NK-92 (cell line): ENCODE measurements around the gene TERT.
"Not testable (repeated sequence)": the region's sequence is repeated elsewhere in the genome, so short reads cannot be mapped to it uniquely, and the experiment has no call there.

Experiments
- DNase-seq: peaks from one replicate; lab custom pipeline; 2025; ENCODE audit not compliant: unreplicated experiment; lab: John Stamatoyannopoulos, UW

Gene TERT

DNA sequence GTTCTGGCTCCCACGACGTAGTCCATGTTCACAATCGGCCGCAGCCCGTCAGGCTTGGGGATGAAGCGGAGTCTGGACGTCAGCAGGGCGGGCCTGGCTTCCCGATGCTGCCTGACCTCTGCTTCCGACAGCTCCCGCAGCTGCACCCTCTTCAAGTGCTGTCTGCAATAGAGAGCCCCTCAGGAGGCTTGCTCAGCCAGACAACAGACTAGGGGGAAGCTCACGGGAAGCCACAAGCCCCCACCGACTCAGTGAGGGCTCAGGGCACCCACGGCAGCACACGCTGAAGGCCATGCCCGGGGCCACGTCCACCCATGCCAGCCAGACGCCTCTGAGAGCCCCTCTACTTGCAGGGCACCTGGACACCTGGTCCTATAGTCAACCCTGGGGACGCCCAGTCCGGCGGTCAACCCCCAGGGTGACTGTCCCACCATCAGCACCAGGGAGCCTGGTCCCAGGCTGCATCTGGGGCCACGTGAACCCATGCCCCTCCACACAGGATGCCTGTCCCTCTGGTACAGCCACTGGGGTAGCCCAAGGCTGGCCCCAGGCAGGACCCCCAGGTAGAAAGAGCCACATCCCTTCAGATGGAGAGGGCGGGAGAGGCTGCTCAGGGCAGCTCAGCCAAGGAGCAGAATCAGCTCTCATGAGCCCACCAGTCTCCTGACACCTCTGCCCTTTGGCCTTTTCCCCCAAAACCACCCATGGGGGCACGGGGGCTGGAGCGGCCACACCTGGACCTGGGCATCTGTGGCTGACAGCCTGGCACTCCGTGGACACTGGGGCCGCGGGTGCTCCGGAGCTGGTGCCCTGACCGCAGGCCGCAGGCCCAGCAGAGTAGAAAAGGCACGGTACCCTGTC lies 14.5 kb downstream of the TERT start:
- DNase-seq: no peak

DNA sequence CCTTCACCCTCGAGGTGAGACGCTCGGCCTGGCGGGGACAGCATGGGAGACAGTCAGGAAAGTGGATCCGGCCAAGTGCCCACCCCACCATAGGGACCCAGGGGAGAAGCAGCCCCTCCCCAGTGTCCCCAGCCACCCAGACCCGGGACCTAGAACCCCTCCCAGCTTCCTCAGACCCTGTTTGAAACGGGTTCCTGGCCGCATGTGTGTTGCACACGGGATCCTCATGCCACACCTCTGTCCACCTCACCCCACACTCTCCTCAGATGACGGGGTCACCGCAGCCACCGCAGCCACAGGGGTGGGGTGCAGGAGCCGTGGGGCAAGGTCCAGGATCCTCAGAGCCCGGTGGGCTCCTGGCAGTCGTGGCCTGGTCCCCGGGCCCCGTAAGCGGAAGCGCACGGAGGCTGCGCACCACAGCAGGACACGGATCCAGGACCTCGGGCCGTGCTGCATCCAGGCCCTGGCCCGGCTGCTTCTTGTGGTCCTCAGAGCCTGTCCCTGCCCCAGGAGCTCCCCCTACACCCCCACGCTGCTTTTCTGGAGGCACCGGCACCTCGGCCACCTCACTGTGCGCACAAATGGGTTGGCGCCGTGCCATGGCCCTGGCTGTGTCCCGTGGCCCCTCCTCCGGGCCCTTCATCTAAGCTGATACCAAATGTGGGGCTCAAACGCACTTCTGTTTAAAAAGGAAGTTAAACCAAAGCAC lies 15.3 kb downstream of the TERT start:
- no peak for DNase-seq

DNA sequence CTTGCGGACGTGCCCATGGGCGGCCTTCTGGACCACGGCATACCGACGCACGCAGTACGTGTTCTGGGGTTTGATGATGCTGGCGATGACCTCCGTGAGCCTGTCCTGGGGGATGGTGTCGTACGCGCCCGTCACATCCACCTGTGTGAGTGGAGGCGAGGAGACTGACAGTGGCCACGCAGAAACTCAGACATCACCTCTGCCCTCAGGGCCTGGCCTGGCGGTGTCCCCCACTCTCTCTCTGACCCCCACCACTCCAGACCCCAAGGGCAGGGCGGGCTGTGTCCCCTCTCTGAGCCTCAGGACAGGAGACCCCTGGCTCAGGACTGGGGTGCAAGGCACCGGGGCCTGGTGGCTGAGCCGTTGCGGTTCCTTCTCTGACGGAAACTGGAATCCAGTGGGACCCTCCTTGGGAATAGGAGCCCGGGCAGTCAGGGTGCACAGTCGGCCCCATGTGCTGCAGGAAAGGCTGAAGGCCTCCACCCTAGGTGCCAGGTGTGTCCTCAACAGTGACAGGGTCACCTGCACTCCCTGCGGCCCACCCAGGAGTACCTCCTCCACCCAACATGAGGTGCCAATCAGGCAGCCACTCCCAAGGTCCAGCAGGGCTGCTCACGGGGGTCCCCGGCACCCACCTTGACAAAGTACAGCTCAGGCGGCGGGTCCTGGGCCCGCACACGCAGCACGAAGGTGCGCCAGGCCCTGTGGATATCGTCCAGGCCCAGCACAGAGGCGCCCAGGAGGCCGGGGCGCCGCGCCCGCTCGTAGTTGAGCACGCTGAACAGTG lies 16.0 kb downstream of the TERT start:
- no peak for DNase-seq

DNA sequence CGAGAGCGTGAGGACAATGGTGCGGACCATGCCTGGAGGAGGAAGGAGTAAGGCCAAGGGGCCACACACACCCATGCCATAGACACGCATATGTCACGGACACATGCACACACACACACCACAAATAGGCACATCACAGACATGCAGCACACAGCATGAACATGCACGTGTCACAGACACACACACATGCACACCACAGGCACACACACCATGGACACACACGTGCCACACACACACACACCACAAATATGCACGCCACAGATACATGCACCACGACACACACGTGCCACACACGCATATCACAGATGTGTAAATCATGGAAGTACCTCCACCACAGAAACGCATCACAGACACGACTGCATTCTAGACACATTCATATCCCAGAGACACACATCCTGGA lies 16.7 kb downstream of the TERT start:
- no peak for DNase-seq

DNA sequence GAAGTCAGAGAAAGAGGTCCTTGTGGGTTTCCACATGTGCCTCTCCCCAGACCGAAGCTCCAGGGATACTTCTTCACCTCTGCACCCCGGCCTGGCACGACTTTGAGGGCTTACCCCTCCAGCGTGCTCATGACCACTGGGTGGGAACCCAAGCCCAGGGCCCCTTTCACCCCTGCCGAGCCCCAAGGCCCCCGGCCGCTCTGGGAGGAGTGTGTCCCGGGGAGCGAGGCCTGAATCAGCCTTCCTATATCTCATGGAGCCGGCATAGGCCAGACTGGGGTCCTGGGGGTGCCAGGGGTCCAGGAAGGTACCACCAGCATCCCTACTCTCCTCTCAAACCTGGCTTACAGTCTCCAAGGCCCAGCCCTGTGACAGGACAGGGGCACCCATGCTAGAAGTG lies 17.1 kb downstream of the TERT start:
- DNase-seq: no peak

DNA sequence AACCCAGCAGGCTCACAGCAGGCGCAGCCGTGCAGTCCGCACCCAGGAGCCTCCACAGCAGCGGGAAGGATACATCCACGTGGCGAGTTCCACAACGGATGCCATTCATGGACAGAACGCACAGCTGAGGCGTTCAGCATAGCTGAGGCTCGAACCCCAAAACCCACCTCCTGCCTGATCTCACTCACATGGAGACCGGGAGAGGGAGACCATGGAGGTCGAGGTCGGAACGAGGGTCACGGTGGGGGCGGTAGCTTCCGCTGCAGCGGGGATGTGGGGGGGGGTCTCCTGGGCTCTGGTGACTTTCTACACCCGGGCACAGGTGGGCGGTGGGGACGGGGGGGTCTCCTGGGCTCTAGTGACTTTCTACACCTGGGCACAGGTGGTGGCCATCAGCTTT lies 17.5 kb downstream of the TERT start:
- DNase-seq: no peak

DNA sequence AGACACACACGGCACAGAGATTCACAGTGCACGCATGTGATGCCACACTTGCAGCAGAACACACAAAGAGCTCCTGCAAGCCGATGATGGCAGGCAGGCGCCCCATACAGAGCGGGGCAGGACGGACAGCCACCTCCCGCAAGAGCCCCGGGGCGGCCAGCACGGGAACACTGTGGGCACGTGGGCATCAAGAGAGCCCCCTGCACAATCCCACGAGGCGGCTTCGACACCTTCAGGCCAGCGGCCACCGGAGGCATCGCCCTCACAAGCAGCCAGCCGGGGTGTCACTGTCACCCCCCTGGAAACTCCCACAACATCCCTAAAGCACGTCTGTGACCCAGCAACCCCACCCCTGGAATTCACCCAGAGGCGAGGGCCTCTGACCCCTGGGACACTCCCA lies 17.9 kb downstream of the TERT start:
- DNase-seq: no peak

DNA sequence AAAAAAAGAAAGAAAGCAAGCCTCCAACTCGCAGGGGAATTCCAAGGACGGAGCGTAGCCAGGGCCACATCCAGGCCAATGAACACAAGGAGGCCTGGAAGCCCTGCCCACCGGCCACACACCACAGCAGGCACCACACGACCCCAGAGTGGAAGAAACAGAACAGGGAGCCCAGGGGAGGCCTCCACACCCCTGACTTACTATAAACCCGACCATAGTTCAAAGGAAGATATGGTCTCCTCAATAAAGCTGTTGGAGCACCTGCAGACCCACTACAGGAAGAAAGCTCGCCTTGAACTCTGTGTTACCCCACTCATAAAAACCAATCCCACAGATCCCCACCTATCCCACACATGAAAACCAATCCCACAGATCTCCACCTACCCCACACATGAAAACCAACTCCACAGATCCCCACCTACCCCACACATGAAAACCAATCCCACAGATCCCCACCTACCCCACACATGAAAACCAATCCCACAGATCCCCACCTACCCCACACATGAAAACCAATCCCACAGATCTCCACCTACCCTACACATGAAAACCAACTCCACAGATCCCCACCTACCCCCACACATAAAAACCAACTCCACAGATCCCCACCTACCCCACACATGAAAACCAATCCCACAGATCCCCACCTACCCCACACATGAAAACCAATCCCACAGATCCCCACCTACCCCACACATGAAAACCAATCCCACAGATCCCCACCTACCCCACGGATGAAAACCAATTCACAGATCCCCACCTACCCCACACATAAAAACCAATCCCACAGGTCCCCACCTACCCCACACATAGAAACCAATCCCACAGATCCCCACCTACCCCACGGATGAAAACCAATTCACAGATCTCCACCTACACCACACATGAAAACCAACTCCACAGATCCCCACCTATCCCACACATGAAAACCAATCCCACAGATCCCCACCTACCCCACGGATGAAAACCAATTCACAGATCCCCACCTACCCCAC lies 19.2 kb downstream of the TERT start:
- DNase-seq: not testable (repeated sequence)

DNA sequence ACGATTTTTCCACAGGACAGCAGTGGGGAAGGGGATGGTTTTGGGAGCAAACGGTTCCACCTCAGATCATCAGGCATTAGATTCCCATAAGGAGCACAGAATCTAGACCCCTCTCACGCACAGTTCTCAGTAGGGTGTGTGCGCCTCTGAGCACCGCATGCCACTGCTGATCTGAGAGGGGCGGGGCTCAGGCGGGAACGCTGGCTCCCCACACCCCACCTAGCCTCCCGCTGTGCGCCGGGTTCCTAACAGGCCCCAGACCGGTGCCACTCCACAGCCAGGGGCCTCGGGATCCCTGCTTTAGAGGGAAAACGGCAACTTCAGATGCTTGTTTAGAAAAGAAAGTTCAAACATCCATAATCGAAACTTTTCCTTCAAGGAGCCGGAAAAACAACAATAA lies 20.4 kb downstream of the TERT start:
- no peak for DNase-seq

DNA sequence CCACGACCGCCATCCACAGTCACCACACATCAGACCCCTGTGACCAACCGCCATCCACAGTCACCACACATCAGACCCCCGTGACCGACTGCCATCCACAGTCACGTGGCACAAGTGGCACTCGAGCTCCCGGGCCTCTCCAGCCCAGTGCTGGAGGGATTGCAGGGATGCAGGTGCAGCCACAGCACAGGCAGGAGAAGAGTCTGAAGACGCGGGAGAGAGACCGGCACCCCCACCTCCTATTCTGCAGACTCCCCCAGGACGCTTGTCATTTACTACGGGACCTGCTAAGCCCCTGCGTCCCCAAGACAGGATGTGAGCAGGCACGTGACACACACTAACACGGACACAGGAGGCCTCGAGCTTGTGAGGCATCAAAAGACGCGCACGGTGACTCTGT lies 21.1 kb downstream of the TERT start:
- no peak for DNase-seq

DNA sequence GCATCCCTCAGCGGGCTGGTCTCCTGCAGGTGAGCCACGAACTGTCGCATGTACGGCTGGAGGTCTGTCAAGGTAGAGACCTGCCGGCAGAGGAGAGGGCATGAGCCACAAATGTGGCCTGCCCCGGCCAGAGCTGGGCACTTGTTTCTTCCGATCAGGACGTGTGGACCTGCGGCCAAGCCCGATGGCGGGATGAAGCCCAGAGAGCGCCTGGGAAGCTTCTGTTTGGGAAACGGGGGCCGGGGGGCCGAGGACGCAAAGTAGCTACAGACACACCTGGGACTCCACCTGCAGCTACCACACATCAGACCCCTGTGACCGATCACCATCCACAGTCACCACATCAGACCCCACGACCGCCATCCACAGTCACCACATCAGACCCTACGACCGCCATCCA lies 22.7 kb downstream of the TERT start:
- no peak for DNase-seq

DNA sequence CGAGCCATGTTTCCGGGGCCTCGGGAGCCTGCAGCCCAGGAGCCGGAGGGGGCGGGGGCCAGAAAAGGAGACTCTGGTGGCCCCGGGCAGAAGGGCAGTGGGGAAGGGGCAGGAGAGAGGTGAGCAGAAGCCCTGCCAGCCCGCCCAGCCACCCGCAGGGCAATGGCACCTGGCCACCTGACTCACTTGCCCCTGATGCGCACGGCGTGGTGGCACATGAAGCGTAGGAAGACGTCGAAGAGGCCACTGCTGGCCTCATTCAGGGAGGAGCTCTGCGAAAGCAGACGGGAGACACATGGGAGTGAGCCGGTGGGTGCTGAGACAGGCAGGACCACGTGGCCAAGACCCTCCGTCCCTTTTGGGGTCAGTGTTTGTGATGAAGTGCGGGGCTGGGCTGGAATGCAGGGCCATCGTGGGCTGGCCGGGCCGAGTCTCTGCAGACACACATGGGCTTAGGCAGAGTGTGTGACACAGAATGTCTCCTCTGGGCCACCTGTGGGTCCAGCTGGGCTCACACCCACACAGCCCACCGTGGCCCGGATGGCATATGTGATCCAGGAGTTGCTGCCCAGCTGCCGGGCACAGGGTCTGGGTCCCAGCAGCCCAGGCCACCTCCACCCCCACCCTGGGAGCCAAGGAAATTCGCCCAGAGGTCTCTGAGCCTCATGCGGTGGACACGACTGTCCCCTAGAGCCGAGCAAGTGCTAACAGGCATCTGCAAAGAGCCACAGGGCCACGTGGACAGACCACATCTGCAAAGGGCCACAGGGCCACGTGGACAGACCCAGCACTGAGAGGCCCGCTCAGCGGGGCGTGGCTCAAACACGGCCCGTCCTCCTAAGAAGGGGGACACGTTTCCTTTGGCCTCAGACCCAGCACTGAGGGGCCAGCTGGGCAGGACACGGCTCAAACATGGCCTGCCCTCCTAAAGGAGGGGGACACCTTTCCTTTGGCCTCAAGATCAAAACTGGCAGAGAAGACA lies 23.6 kb downstream of the TERT start:
- no peak for DNase-seq

DNA sequence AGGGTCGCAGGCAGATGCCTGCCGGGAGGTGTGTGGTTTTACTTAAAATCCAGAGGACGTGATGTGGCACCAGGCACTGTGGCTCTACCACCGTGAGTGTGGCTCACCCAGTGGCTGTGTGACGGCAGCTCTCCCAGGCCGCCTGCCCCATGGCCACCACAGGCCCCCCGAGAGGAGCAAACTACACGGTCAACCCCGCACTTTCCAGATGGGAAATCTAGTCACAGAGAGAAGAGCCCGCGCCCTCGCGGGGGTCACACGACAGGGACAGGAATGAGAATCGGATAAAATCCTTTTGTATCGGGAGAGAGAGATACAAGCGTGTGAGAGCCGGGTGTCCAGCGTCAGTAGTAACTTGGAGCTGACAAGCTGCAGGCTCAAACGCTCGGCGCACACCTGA lies 24.4 kb downstream of the TERT start:
- DNase-seq: no peak

DNA sequence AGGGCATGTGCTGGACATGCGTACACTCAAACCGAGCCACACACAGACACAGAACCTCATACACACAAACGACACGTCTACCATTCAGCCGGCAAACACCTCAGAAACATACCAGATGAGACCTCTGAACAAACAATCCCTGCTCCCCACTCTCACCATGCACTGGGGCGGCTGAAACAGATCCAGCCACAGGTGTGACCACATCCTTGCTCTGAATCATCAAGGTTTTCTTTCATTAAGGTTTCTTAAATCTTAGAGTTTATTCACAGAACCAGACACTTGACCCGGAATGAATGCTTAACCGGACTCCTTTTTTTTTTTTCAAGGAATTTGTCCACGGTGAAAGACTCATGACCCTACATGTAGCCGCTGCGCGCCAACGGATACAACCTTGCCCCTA lies 26.2 kb downstream of the TERT start:
- no peak for DNase-seq

DNA sequence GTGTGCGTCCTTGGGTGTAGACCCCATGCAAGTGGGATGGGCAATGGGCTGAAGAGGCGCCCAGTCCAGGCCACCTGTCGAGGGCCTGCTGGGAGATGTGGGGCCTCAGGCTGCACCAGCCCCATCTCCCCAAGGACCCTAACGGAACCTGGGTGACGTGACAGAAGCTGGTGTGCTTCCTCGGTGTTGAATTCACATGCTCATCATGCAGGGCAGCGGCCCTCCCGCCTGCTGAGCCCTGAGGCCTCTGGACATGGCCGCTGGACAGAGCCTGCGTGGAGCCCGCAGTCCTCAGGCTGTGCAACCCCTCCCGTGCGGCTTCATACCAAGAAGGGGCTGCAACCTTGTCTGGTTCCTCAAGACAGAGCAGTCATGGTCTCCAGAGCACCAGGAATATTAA lies 26.8 kb downstream of the TERT start:
- no peak for DNase-seq

DNA sequence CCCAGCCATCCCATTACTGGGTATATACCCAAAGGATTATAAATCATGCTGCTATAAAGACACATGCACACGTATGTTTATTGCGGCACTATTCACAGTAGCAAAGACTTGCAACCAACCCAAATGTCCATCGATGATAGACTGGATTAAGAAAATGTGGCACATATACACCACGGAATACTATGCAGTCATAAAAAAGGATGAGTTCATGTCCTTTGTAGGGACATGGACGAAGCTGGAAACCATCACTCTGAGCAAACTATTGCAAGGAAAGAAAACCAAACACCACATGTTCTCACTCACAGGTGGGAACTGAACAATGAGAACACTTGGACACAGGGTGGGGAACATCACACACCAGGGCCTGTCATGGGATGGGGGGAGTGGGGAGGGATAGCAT lies 27.4 kb downstream of the TERT start:
- not testable (repeated sequence) for DNase-seq

DNA sequence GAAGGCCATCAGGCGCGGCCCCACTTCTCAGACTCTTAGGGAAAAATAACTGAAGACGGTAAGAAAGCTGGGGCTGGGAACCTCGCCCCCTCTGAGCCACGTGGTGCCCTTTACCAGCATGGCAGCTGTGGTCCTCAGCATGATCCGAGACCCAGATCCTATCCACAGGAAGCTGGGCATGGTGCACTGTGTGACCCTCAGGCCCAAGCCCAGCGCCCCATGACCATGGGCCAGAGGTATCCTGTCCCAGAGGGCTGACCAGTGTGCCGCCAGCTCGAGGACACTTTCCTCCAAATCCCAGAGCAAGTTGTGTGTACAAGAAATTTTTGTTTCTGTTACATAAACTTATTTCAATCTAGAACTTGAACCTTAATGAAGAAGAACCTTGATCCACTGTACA lies 28.1 kb downstream of the TERT start:
- no peak for DNase-seq

DNA sequence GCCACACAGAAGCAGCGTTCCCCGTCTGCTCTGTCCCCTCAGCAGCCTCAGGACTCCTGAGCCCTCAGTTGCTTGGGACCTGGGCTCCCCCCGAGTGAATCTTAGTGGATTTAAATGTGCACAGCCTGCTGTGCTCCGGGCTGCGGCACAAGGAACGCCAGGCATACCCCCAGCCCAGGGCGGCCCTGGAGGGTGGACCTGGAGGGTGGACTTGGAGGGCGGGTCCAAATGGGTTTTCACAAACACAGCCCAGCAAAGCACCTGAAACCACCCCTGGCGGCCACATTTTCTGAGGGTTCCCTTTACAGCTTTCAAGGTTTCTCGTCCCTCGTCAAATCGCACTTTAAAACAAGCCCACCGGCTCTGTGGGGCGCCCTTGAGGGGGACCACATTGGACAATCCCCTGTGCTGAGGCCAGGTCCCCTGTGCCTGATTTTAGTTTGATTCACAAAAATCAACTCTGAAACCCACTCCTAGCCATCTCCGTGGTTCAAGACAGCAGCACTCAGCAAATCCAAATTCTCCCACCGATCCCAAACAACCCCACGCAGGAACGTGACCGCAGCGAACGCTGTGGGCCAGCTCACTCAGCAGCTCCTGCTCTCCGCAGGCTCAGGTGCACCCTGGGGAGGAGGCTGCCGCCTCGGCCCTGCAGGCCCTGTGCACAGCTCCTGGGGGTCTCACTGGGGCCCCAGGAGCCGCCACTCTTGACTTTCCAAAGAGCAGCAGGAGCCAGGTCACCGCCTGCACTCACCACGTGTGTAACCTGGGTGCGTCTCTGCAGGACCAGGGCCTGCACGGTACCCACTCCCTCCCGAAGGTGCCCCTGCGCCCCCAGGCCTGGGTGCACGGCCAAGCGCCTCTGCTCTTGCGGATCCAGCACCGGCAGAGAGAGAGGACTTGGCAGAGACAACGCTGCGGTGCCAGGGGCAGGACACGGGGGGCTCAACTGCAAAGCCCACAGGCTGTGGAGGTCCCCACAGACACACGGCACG lies 29.1 kb downstream of the TERT start:
- no peak for DNase-seq
